Hepatocyte (in vitro differentiated cells): ENCODE data around the gene LRCH1. TPM values are rescaled to one million over a fixed set of nuclear protein-coding genes. Genes with fewer than 3 reads are reported as not detected.
"Not testable (repeated sequence)": the region's sequence is repeated elsewhere in the genome, so short reads cannot be mapped to it uniquely, and the experiment has no call there.

Experiments used
- DNase-seq: peaks from one replicate; pipeline ENCODE4 v3.0.0-alpha.2; 2016; ENCODE audit warnings: low spot score
- H2AFZ ChIP-seq: fragments of 200-600 bp; sonication (generic); 2 replicates; pipeline ENCODE4 v1.6.0; 2016; ENCODE audit warnings: antibody characterized with exemption, mild to moderate bottlenecking
- H3K27ac ChIP-seq: fragments of 200-600 bp; sonication (generic); 2 replicates; pipeline ENCODE4 v1.5.1; 2016; ENCODE audit warnings: mild to moderate bottlenecking
- H3K27me3 ChIP-seq: fragments of 200-600 bp; sonication (generic); 2 replicates; pipeline ENCODE4 v1.6.1; 2016
- H3K36me3 ChIP-seq: fragments of 200-600 bp; sonication (generic); replicated peaks from 2 replicates; pipeline ENCODE4 v1.5.1; 2016; ENCODE audit warnings: low read depth; ENCODE audit not compliant: insufficient read depth
- H3K4me1 ChIP-seq: fragments of 200-600 bp; sonication (generic); 2 replicates; pipeline ENCODE4 v1.5.1; 2016; ENCODE audit warnings: mild to moderate bottlenecking, moderate library complexity; ENCODE audit not compliant: insufficient read depth
- H3K4me2 ChIP-seq: fragments of 200-600 bp; sonication (generic); 2 replicates; pipeline ENCODE4 v1.6.0; 2016
- H3K4me3 ChIP-seq: fragments of 200-600 bp; sonication (generic); 2 replicates; pipeline ENCODE4 v1.5.1; 2016; ENCODE audit warnings: mild to moderate bottlenecking
- H3K79me2 ChIP-seq: fragments of 200-600 bp; sonication (generic); 2 replicates; pipeline ENCODE4 v1.6.0; 2017; ENCODE audit warnings: mild to moderate bottlenecking
- H3K9me2 ChIP-seq: fragments of 200-600 bp; sonication (generic); replicated peaks from 2 replicates; pipeline ENCODE4 v1.6.0; 2017; ENCODE audit warnings: mild to moderate bottlenecking; ENCODE audit not compliant: insufficient read depth
- H3K9me3 ChIP-seq: fragments of 200-600 bp; sonication (generic); 2 replicates; pipeline ENCODE4 v1.5.1; 2016; ENCODE audit warnings: low read depth, mild to moderate bottlenecking
- H4K20me1 ChIP-seq: fragments of 200-600 bp; sonication (generic); 2 replicates; pipeline ENCODE4 v1.6.0; 2016; ENCODE audit warnings: mild to moderate bottlenecking; ENCODE audit not compliant: insufficient read depth, poor library complexity, severe bottlenecking
- EZH2 ChIP-seq: fragments of 200-600 bp; sonication (generic); IDR thresholded peaks from 2 replicates; pipeline ENCODE4 v1.6.1; 2016; ENCODE audit warnings: antibody characterized with exemption, mild to moderate bottlenecking, borderline replicate concordance
- EZH2phosphoT487 ChIP-seq: fragments of 200-600 bp; sonication (generic); IDR thresholded peaks from one replicate; pipeline ENCODE4 v1.6.1; 2018; ENCODE audit warnings: antibody characterized with exemption, mild to moderate bottlenecking, low read depth, moderate library complexity; ENCODE audit not compliant: unreplicated experiment, severe bottlenecking
- WGBS: methylation state at CpG from one replicate; pipeline ENCODE4 v1.1.6; 2016; ENCODE audit warnings: low lambda C conversion rate; ENCODE audit errors: missing lambda C conversion rate; 5-methylcytosine and 5-hydroxymethylcytosine counted together
- polyA plus RNA-seq: library from polyadenylated mRNA; unstranded; fragments of >200 nt; fragmentation: Nextera tagmentation; extraction: Ambion mirVana; gene quantifications from 2 replicates; pipeline ENCODE4 v1.2.1, GENCODE V29; 2016
- total RNA-seq: library from RNA; depleted of rRNA; stranded (reverse); fragments of >200 nt; gene quantifications from 2 replicates; pipeline ENCODE4 v1.2.3, GENCODE V29; 2014
- TF ChIP-seq, protein P1 (sequence below): fragments of 200-600 bp; sonication (generic); IDR thresholded peaks from 2 replicates; pipeline ENCODE4 v1.5.1; 2016; ENCODE audit warnings: antibody characterized with exemption, mild to moderate bottlenecking; ENCODE audit not compliant: poor library complexity

Gene LRCH1
- total and polyA plus RNA-seq, 2 experiments from 2014 or later: 5.7 to 14.1 TPM

DNA sequence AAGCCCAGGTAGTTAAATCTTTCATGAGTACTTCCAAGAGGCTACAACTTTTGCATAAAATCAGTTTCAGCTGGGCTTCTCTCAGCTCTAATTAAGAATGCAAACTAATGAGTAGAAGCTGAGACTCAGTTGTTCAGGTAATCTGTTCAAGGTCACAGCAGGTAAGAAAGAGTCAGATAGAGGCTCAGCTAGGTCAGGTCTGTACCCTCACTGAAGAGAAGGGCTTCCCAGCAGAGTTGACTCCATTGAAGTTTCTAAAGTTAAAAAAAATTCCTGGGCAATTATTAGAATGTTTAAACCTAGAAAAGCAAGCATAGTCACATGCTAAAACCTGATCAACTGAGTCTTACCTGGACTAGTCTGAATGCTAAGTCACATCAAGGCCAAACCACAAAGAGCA lies 201.8 kb downstream of the LRCH1 start:
- H4K20me1 ChIP-seq: no peaks in the 10 kb centered on the region
- no peaks in the 10 kb centered on the region for H3K27me3 ChIP-seq
- DNase-seq: no peak
- H2AFZ ChIP-seq: no peak overlapping the region
- H3K27ac ChIP-seq: no peak overlapping the region
- H3K4me2 ChIP-seq: no peak overlapping the region
- no peaks in the 10 kb centered on the region for H3K9me2 ChIP-seq
- no peaks in the 10 kb centered on the region for H3K79me2 ChIP-seq
- no peak overlapping the region for H3K4me3 ChIP-seq
- TF ChIP-seq, protein P1, sequence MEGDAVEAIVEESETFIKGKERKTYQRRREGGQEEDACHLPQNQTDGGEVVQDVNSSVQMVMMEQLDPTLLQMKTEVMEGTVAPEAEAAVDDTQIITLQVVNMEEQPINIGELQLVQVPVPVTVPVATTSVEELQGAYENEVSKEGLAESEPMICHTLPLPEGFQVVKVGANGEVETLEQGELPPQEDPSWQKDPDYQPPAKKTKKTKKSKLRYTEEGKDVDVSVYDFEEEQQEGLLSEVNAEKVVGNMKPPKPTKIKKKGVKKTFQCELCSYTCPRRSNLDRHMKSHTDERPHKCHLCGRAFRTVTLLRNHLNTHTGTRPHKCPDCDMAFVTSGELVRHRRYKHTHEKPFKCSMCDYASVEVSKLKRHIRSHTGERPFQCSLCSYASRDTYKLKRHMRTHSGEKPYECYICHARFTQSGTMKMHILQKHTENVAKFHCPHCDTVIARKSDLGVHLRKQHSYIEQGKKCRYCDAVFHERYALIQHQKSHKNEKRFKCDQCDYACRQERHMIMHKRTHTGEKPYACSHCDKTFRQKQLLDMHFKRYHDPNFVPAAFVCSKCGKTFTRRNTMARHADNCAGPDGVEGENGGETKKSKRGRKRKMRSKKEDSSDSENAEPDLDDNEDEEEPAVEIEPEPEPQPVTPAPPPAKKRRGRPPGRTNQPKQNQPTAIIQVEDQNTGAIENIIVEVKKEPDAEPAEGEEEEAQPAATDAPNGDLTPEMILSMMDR: no peak
- TF ChIP-seq EZH2: no peak
- no peak for TF ChIP-seq EZH2phosphoT487
- H3K9me3 ChIP-seq: no peaks in the 10 kb centered on the region
- H3K4me1 ChIP-seq: no peaks in the 10 kb centered on the region
- no peaks in the 10 kb centered on the region for H3K36me3 ChIP-seq

DNA sequence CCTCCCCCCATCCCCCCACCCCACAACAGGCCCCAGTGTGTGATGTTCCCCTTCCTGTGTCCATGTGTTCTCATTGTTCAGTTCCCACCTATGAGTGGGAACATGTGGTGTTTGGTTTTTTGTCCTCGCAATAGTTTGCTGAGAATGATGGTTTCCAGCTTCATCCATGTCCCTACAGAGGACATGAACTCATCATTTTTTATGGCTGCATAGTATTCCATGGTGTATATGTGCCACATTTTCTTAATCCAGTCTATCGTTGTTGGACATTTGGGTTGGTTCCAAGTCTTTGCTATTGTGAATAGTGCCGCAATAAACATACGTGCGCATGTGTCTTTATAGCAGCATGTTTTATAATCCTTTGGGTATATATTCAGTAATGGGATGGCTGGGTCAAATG lies 202.5 kb downstream of the LRCH1 start:
- not testable (repeated sequence) for H2AFZ ChIP-seq, H3K9me2 ChIP-seq, H3K36me3 ChIP-seq, H3K4me3 ChIP-seq, H3K27ac ChIP-seq, H3K4me2 ChIP-seq, H3K27me3 ChIP-seq, H3K9me3 ChIP-seq, H3K4me1 ChIP-seq, H4K20me1 ChIP-seq, DNase-seq, H3K79me2 ChIP-seq
- WGBS: 95% methylated on average over 2 of the region's 5 CpGs

DNA sequence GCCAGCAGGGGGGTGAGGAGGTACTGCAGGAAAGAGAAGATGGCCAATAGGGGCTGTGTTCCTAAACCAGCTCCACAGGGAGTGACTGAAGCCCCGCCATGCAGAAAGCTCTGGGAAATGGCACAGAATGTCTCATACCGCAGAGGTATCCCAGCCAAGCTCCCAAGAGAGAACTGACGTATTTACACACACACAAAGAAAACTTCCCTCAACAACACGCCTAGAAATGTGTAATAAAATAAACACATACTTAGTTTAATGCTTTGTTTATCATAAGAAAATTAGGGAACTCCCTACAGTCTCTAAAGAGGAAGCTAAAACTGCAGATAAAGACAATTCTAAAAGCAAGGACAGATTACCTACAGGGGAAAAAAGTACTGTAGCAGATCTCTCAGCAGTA lies 204.0 kb downstream of the LRCH1 start:
- no peaks in the 10 kb centered on the region for H3K4me1 ChIP-seq
- 47% methylated on average over 4 of the region's 4 CpGs for WGBS
- no peaks in the 10 kb centered on the region for H3K9me2 ChIP-seq
- H3K9me3 ChIP-seq: no peaks in the 10 kb centered on the region
- no peaks in the 10 kb centered on the region for H3K79me2 ChIP-seq
- no peak for TF ChIP-seq EZH2phosphoT487
- TF ChIP-seq EZH2: no peak
- TF ChIP-seq, protein P1: no peak
- H3K4me2 ChIP-seq: no peak overlapping the region
- no peak overlapping the region for H3K4me3 ChIP-seq
- no peaks in the 10 kb centered on the region for H4K20me1 ChIP-seq
- H3K27ac ChIP-seq: no peak overlapping the region
- no peak for DNase-seq
- no peak overlapping the region for H2AFZ ChIP-seq
- no peaks in the 10 kb centered on the region for H3K27me3 ChIP-seq
- H3K36me3 ChIP-seq: no peaks in the 10 kb centered on the region

DNA sequence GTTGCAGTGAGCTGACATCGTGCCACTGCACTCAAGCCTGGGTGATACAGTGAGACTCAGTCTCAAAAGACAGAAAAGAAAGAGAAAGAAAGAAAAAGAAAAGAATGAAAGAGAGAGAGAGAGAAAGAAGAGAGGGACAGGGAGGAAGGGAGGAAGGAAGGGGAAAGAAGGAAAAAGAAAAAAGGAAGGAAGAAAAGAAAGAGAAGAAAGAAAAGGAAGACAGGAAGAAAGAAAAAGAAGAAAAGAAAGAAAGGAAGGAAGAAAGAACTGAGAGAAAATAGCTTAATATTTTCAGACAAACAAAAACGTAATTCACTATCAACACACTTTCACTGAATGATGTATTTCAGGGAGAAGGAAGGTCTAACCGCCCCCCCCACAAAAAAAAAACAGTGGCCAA lies 204.7 kb downstream of the LRCH1 start:
- H4K20me1 ChIP-seq: no peaks in the 10 kb centered on the region
- H3K4me2 ChIP-seq: no peak overlapping the region
- no peak overlapping the region for H2AFZ ChIP-seq
- 92% methylated on average over 3 of the region's 3 CpGs for WGBS
- H3K4me3 ChIP-seq: no peak overlapping the region
- H3K36me3 ChIP-seq: no peaks in the 10 kb centered on the region
- no peak overlapping the region for H3K27ac ChIP-seq
- no peaks in the 10 kb centered on the region for H3K9me3 ChIP-seq
- H3K4me1 ChIP-seq: no peaks in the 10 kb centered on the region
- H3K79me2 ChIP-seq: no peaks in the 10 kb centered on the region
- DNase-seq: no peak
- no peaks in the 10 kb centered on the region for H3K27me3 ChIP-seq
- TF ChIP-seq EZH2phosphoT487: no peak
- TF ChIP-seq, protein P1: no peak
- no peak for TF ChIP-seq EZH2
- H3K9me2 ChIP-seq: no peaks in the 10 kb centered on the region
